Mesenteric fat pad (tissue), 1 donor: Measurements from ENCODE around the gene TENT5C. TPM values are rescaled to one million over a fixed set of nuclear protein-coding genes. Genes with fewer than 3 reads are reported as not detected.
"Not testable (repeated sequence)": the region's sequence is repeated elsewhere in the genome, so short reads cannot be mapped to it uniquely, and the experiment has no call there.

Experiments used
- DNase-seq: peaks from one replicate; pipeline ENCODE4 v3.0.0-alpha.2; 2020; ENCODE audit warnings: low spot score
- long read RNA-seq: library from polyadenylated mRNA; unstranded; transcript quantifications from one replicate; pipeline ENCODE4 v2.0.0, GENCODE V29; 2020
- total RNA-seq: library from RNA; stranded (reverse); fragmentation: NEBNext Ultra II Directional; extraction: Animal tissue kit (Norgen Biotek cat#: 25700); gene quantifications from one replicate; pipeline ENCODE4 v1.2.1, GENCODE V29; 2021
- donor health status: DM: yes; HTN: yes; CAD: no.

Gene TENT5C
- 2.5 TPM for total RNA-seq
- long read RNA-seq, full-length matches to known transcripts = 5 of 5 reads
- long read RNA-seq, partial matches to known transcripts = 0 of 5 reads
- long read RNA-seq, other reads (novel, unspliced or antisense) = 0 of 5 reads

DNA sequence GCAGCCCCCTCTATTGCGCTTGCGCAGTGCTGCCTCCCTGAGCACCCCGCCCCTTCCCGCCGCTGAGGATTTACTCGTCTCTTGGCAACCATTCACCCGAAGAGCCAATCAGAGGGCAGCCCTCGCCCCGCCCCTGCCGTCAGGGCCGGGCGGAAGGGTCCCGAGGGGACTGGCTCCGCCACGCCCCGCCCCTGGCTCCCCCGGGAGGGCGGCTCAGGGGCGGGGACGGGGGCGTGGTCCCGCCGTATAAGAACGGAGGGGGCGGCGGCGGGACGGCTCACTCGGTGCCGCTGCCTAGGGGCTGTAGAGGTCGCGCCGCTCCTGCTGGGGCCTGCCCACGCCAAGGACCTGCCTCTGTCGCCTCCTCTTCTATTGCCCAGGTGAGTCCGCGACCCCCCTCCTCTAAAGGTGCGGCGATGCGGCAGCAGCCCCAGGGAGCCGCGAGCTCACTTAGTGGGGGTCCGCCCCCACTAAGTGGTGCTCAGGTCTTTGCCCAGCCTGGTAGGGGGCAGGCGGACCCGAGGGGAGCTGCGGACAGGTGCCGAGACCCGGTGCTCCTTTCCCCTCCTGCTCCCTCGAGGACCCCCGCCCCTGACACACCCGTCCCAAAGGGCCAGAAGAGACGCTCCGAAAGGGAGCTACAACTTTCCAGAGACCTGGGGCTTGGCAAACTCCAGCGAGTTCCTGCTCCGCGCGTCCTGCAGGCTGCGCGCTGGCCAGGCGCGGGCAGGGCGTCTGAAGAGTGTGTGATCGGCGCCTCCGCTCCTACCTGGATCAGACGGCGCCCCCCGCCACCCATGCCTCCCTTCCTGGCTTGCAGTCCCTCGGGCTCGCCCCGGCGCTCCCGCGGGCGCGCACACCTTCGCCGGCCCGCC lies at the start of gene TENT5C:
Gene TENT5C, plus strand, starts transcription at position 275 of the 875 bp plus-strand sequence. CDS start 16,821 bp downstream, outside the sequence.
- peak; percentile 99 for DNase-seq

DNA sequence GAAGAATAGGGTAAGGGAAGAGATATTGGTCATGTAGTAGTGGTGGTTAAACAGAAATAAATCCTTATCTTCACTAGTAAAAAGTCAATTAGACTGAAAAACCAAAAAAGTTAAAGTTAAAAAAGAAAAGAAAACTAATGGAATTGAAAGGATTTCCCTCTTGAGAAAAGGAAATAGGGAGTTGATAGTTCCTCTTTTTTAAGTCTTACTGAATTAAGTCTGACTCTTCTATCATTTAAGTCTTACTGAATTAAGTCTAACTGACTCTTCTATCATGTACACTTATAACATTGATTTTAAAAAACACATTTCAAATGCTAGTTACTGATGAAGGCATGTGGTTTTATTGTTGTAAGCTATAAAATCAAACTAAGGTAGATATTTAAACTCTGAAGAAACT lies 49.5 kb upstream of the TENT5C start:
- DNase-seq = no peak

DNA sequence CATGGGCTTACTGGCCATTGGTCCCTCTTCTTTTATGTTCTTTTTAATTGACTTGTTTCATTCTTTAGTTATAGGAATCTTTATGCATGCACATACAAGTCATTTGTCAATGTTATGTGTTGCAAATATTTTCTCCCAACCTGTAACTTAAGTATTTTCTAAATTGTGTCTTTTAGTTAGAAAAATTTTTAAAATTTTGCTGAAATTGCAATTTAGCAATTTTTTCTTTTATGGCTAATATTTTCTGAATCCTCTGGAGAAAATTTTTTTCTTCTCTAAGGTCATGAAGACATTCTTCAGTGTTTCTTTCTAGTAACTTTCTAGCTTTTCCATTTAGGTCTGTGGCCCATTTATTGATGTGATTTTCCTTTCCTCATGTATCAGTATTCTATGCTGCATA lies 48.9 kb upstream of the TENT5C start:
- no peak for DNase-seq

DNA sequence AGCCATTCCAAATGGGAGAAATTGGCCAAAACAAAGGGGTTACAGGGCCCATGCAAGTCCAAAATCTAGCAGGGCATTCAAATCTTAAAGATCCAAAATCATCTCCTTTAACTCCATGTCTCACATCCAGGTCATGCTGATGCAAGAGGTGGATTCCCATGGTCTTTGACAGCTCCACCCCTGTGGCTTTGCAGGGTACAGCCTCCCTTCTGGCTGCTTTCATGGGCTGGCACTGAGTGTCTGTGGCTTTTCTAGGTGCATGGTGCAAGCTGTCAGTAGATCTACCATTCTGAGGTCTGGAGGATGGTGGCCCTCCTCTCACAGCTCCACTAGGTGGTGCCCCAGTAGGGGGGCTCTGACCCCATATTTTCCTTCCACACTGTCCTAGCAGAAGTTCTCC lies 47.4 kb upstream of the TENT5C start:
- not testable (repeated sequence) for DNase-seq

DNA sequence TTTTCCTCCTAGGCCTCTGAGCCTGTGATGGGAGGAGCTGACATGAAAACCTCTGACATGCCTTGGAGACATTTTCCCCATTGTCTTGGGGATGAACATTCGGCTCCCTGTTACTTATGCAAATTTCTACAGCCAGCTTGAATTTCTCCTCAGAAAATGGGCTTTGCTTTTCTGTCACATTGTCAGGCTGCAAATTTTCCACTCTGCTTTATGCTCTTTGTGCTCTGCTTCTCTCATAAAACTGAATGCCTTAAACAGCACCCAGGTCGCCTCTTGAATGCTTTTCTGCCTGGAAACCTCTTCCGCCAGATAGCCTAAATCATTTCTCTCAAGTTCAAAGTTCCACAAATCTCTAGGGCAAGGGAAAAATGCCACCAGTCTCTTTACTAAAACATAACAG lies 46.7 kb upstream of the TENT5C start:
- no peak for DNase-seq

DNA sequence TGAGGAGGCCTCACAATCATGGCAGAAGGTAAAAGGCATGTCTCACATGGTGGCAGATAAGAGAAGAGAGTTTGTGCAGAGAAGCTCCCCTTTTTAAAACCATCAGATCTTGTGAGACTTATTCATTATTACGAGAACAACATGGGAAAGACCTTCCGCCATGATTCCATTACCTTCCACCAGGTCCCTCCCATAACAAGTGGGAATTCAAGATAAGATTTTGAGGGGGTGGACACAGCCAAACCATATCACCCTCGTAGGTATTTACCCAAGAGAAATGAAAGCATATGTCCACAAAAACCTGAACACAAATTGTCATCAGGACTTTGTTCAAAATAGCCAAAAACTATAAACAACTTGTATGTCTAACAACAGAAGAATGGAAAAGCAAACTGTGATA lies 45.9 kb upstream of the TENT5C start:
- no peak for DNase-seq

DNA sequence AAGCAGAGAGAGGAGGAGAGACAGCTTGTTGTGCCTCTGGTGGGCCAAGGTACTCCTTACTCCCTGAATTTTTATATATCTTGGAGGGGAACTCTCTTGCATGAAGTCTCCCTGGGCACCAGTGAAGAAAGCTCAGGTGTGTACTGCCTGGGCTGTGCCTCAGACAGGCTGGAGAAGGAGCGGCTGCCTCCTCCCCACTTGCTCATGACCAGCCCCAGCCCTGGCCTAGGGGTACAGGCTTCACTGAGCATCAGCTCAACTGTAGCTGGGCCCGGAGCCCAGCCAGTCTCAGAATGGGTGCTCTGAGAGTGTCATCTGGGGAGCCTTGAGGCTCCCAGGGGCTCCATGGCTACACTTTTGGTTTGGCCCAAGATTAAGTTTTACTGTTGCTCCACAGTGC lies 44.8 kb upstream of the TENT5C start:
- DNase-seq = peak; percentile 41

DNA sequence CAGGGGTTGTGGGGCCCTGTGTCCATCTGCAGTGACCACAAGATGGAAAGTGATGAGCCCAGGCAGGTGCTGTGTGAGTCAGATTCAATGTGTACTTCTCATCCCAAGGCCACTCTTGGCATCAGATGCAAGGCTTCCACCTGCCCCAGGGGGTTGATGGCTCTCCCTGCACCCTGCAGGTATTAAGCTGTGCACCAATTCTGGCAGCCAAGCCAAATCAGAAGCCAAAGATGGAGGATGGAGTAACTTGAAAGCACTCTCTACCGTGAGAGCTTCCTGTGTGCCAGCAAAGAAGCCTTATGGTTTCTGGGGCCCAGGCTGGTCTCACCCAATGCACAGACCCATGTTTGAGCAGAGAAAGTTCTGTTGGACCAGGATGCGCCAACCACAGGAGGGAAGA lies 44.3 kb upstream of the TENT5C start:
- peak; percentile 55 for DNase-seq

DNA sequence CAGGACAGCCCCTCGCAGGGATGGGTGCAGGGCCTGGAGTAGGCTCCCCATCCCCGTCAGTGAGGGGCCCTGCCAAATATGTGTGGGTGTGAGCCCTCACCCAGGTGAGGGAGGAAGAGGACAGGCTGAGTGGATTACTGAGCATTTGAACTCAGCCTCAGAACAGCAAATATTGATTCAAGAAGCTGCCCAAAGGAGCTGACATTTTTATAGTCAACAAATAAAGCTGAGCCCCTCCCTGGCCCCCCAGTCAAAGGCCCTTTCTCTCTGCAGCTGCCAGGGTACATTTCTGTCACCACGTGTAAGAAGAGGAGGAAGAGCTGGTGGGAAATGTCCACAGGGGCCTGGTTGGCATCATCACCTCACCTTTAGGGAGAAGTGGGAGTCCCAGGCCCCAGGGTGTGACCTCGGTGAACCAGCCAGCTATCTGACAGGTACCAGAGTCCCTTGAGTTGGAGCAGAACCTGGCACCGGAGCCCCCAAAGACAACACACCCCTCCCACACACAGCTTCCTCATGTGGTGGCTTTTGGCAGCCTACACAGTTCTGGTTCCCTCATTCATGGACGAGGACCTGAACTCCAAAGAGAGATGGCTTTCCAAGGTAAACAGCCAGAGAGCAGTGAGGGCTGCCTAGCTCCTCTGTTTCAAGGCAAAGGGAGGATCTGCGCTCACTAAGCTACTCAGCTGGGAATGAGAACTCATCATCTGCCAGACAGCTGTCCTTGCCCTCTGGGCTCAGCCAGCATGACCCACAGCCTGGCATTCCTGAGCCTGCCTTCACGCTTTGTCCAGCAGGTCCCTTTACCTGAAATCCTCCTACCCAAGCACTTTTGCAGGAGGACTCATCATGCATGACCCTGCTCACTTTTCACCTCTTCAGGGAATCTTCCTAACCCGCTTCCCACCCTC lies 43.0 kb upstream of the TENT5C start:
- DNase-seq = peak; percentile 69

DNA sequence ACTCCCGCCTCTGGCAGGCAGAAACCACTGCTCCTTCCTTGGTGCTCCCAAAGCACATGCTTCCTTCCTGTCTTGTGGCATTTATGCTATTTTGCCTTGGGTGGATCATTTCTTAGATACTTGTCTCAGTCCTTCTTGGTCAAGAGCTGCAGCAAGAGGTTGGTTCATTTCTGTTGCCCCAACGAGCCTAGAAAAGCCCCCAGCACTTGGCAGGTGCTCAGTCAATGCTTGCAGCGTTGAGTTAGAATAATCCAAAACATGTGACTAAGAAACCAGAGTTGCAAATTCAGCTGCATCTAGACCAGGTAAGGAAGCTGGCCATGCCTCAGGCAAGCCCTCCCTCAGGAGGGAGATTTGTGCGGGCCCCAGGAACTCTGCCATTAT lies 42.4 kb upstream of the TENT5C start:
- no peak for DNase-seq

DNA sequence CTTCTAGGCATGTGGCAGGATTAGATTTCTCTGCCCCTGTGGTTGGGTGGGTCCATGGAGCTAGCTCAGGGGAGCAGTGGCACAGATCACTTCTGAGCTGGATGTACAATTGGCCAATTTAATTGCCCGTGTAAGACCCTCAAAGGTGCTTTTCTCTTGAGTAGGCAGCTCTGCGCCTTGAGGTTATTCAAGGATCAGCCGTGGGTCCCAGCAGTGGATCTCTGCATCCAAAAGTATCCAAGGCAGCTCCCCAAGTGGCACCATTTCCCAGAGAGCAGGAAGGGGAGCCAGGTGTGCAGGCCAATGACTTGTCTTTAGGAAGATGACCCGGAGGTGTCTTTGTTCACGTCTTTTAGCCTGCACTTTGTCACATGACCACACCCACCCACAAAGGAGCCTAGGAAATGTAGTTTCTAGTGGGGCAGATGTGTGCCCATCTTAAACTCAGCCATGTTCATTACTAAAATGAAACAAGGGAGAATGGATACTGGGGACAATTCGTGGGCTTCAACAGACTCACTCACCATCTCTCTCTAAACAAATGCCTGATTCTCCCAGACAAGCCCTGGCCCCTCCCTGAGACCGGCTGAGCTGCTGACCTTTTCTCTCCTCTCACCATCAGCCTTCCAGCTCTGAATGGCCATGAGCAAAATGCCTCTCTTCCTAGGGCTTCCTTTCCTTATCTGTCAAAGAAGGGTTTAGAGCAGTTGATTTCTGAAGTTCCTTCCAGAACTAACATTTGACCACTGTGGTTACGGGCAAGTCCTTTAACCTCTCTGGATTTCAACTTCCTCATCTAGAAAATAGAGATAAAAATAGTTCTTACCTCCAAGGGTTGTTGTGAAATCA lies 41.4 kb upstream of the TENT5C start:
- DNase-seq = peak; percentile 69

DNA sequence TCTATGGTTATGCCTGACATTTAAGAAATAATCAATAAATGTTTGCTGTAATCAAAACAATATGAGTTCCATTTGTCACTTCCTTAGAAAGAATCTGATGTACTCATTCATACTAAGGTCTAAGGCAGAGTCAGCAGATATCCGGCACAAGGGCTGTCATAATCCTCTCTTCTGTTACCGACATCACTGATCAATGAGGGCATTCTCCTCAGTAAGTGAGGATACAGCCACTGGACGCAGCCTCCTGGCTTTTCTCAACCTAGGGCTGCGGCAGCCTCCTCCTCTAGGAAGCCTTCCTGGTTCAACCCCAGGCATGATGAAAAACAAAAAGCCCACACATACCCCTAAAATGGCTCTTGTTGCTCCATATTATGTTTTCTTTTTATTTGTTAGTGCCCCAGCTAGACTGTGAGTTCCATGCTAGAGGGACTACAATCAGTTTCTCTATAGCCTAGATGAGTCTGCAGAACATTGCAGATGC lies 40.7 kb upstream of the TENT5C start:
- DNase-seq = peak; percentile 45

DNA sequence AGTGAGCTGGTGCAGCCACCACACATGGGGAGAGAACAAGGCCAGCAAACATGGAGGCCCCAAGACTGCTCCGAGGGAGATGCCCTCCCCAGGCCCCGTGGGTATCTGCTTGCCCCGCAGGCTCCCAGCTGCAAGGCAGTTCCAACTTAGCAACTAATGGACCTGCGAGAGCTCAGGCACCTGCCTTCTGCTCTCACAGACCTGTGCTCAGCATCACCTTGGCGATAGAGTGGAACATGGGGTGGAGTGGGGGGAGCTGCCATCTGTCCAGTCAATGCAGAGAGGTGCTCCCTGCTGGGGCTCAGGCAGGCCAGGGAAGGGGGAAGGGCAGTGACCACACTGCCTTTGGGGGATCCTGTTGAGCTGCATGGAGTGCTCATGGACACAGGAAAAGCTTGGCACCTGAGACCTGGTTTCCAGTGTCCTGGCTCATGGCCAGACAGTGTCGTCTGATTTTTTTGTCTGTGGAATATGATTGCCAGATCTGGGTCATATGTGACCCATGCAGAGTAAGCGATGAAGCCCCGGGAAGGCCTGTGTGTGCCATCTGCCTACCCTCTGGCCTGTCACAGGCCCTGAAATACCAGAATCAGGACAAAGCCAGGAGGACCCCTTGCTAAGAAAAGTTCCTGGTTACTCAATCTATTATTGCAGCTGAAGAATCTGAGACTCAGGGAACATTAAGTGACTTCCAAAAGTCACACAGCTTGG lies 39.9 kb upstream of the TENT5C start:
- DNase-seq = peak; percentile 43

DNA sequence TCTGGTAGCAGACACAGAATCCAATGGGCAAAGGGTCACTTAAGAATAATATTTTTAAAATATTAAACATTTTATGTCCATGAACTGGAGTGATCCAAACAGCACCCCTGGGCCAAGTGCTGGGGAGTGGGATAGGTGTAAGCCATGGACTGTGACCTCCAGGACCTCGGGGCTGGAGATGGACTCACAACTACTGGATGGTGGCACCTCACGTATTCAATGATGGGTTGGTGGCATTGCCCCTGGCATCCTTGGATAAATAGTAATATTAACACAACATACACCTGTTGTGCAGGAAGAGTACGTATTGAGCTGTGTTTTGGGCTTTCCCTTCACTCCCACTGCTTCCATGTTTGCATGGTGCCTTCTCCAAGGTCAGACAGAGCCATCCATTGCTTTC lies 39.3 kb upstream of the TENT5C start:
- DNase-seq = peak; percentile 55

DNA sequence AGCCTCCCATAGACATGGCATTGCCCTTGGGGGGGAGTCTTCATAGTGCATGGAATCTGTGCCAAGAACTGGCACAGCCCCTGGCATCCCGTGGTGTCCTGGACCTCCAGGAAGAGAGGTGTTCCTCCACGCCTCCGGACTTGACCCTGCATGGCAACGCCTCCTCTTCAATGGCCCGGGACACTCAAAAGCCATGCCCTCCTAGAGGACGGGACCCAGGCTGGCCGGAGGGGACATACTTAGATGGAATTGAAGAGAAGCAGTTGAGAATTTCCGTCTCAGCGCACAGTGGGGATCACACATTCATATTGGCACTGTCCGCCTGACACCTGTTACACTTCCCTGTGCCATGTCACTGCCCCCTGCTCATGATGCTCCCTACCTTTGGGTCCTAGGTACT lies 38.4 kb upstream of the TENT5C start:
- DNase-seq = peak; percentile 57

DNA sequence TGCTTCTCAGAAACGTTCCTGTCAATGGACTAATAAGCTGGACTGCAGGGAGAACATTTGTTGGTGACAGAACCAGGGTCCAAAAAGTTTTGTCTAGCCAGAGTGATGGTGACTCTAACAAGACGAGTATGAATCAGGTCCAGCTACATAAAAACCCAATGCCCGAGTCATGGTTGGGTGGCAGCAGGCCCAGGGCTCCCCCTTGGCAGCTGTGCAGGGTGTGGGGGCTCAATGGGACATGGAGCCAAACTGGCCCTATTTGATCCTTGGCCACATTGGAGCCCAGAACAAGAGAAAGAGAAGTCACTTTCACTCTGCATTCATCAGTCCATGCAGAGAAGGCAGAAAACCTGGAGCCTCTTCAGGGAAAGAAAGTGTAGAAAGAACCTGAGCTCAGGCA lies 37.9 kb upstream of the TENT5C start:
- DNase-seq = peak; percentile 79

DNA sequence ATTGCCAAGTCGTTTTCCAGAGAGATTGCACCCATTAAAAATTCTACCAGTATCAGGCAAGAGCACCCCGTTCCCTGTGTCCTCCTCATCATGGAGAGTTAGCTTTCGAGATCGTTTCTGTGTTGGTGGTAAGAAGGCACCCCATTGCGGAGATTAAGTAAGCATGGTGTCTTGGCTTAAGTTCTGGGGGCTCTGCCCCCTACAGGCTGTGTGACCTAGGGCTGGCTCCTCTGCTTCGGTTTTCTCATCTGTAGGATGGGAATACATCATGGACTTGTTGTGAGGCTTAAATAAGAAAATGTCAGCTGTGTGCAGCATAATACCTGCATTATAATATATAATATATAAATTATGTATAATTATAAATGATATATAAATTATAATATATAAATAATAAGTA lies 36.8 kb upstream of the TENT5C start:
- peak; percentile 30 for DNase-seq

DNA sequence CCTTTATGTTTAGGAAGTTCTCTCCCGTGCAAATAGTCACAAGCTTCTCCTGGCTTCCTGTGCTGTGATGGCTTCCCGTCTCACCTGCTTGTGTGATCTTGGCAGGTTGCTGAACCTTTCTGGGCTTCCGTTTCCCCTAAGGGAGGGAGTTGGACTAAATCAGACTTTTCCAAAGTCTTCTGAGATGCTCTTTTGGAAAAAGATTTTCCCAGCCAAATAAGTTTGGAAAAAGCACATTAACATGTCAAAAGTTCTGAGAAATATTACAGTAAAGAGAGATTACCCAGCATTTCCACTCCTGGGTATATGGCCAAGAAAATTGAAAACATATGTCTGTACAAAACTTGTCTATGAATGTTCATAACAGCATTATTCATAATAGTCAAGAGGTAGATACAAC lies 36.0 kb upstream of the TENT5C start:
- DNase-seq = peak; percentile 24

DNA sequence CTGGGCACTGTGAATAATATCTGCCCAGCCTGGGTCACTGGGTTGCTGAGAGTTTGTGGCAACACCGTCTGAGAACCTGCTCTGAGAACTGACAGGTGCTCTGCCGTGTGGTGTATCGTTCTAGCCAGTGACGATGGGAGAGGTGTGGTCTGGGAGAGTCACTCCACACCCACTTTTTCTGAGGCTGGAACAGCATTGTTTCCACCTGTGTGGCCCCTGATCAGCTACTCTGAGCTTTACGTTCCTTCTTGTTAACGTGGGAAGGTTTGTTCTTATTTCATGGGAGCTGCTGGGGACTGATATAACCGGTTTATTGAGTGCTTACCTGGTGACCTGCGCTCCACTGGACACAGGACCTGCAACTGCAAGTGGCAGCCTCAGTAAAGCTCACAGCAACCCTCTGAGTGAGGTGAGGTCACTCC lies 34.8 kb upstream of the TENT5C start:
- DNase-seq = peak; percentile 62

DNA sequence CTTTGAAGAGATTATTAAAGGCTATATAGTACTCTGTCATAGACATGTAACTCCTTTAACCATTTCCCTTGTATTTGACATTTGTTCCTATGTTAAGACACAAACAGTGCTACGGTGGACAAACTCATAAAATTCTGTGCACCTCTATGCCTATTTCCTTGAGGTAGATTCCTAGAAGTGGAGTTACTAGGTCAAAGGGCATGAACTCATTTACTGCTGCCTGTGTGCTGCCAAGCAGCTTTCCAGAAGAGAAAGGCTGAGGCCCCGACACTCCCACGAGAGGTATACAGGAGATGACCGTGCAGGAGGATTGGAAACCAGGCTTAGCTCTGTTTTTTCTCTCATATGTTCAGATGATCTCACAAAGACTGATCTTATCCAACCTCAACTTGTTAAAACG lies 34.4 kb upstream of the TENT5C start:
- DNase-seq = peak; percentile 26
